Thyroid gland (tissue), 4 donors: ENCODE measurements around the gene FARS2. TPM values are rescaled to one million over a fixed set of nuclear protein-coding genes. Genes with fewer than 3 reads are reported as not detected.

Experiments
- DNase-seq, 2 donors: peaks; one replicate each; pipeline ENCODE4 v3.0.0-alpha.2; 2019
- H3K27ac ChIP-seq, 3 donors: fragments of 200-600 bp; sonication (generic); 1 replicate in 2 of 3; 2 replicates in 1 of 3; pipeline ENCODE4 v1.5.1; 2016 to 2019; ENCODE audit warnings: mild to moderate bottlenecking in 1 of 3, moderate library complexity in 1 of 3
- H3K27me3 ChIP-seq: fragments of 200-600 bp; sonication (generic); one replicate; pipeline ENCODE4 v1.5.1; 2019
- H3K36me3 ChIP-seq, 2 donors: fragments of 200-600 bp; sonication (generic); one replicate each; pipeline ENCODE4 v1.5.1; 2016 to 2019
- H3K4me1 ChIP-seq, 2 donors: fragments of 200-600 bp; sonication (generic); one replicate each; pipeline ENCODE4 v1.5.1; 2017 to 2019
- H3K4me3 ChIP-seq, 3 donors: fragments of 200-600 bp; sonication (generic); replicated peaks in 1 of 3; 1 replicate in 2 of 3; 2 replicates in 1 of 3; pipeline ENCODE4 v1.5.1; 2016; ENCODE audit warnings: mild to moderate bottlenecking in 1 of 3
- H3K9me3 ChIP-seq: fragments of 200-600 bp; sonication (generic); one replicate; pipeline ENCODE4 v1.5.1; 2017
- CTCF ChIP-seq, 6 experiments: fragments of 200-600 bp in 3 of 6; fragments of 450-650 bp in 3 of 6; sonication (generic) in 3 of 6; IDR thresholded peaks; one replicate each; pipeline ENCODE4 v1.5.1; 2016 to 2019; ENCODE audit warnings: antibody characterized with exemption in 6 of 6, mild to moderate bottlenecking in 2 of 6, inconsistent platforms in 1 of 6, moderate library complexity in 1 of 6
- POLR2A ChIP-seq, 2 donors: fragments of 450-650 bp; IDR thresholded peaks; one replicate each; pipeline ENCODE4 v1.6.1; 2017; ENCODE audit warnings: antibody characterized with exemption in 2 of 2, mild to moderate bottlenecking in 2 of 2, moderate library complexity in 1 of 2
- WGBS, 2 donors: methylation state at CpG; one replicate each; pipeline ENCODE4 v1.1.5; 2017; 5-methylcytosine and 5-hydroxymethylcytosine counted together
- intact Hi-C: fragments of 100-400 bp; cut with DNase I; formaldehyde crosslinking; loops from one replicate; pipeline ENCODE4 v1.15.1; 2023
- total RNA-seq, 4 donors: library from RNA; depleted of rRNA; stranded (reverse); fragments of >200 nt; gene quantifications; one replicate each; pipeline ENCODE4 v1.2.3, GENCODE V29; 2016

FARS2 gene
- total RNA-seq, 4 donors from 2014 or later: 27.4 to 47.1 (median 34.2) TPM

GRCh38 chr6:5638666-5639065 is 377.4 kb downstream of the FARS2 start:
- TF ChIP-seq CTCF (IDR thresholded peaks at IDR 0.05): no peak
- no peak for TF ChIP-seq POLR2A (IDR thresholded peaks at IDR 0.05)
- intact Hi-C loops: no loop called here
- Histone ChIP-seq H3K27ac (no peak overlapping the region), H3K4me3 (no peak overlapping the region), H3K4me1 (no peaks in the 10 kb centered on the region), H3K36me3 (no peaks in the 10 kb centered on the region), H3K9me3 (no peaks in the 10 kb centered on the region), H3K27me3 (no peaks in the 10 kb centered on the region)
- no peak for DNase-seq
- WGBS, 2 donors: 76 to 85% methylated on average over 8 of the region's 8 CpGs

DNA sequence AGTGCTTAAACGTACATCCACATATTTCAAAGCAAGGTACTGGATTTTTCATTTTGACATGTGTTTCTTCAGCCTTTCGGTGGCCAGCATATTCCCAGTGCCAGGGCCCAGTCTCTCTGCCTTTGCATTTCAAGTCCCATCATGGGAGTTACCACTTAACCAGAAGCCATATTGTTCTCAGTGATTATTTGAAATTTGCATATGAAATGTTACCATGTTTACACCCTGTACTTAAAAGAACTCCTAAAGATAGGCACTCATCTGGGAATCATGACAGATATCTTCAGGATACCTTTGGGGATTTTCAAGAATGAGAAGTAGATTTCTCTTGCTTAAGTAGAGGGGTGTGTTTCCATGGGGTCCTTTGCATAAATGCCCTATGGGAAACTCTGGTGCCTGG is 377.9 kb downstream of the FARS2 start:
- H3K4me3 ChIP-seq: no peak overlapping the region
- TF ChIP-seq POLR2A (IDR thresholded peaks at IDR 0.05) (no peak), CTCF (IDR thresholded peaks at IDR 0.05) (no peak)
- DNase-seq: no peak
- no peak overlapping the region for H3K27ac ChIP-seq
- 88 to 92% methylated on average over 2 of the region's 2 CpGs for WGBS, 2 donors
- H3K9me3 ChIP-seq: no peaks in the 10 kb centered on the region
- H3K4me1 ChIP-seq: no peaks in the 10 kb centered on the region
- no peaks in the 10 kb centered on the region for H3K27me3 ChIP-seq
- H3K36me3 ChIP-seq: no peaks in the 10 kb centered on the region
- intact Hi-C loops: no loop called here

DNA sequence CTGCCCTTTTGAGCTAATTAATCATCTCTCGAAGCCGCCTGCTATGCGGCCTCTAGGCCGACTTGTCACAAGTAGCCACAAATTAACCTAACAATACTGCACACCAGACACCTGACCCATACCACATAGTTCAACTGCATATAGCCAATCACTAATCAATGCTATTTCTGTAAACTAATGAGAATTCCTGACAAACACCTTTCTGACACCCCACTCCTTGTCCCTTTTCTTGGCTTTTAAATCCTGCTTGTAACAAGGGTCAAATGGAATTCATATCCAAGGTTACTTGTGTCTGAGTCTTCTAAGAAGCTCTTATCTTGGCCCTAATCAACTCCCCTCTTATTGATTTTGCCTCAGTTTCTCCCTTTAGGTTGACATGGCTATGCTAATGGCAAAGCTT is 379.3 kb downstream of the FARS2 start:
- intact Hi-C loops: no loop called here
- no peak overlapping the region for H3K27ac ChIP-seq
- 97 to 99% methylated on average over 4 of the region's 4 CpGs for WGBS, 2 donors
- H3K27me3 ChIP-seq: no peaks in the 10 kb centered on the region
- TF ChIP-seq POLR2A (IDR thresholded peaks at IDR 0.05) (no peak), CTCF (IDR thresholded peaks at IDR 0.05) (no peak)
- no peaks in the 10 kb centered on the region for H3K9me3 ChIP-seq
- no peak overlapping the region for H3K4me3 ChIP-seq
- H3K4me1 ChIP-seq: peaks cover 11 to 12% of the 10 kb centered on the region in 2 donors
- H3K36me3 ChIP-seq: no peaks in the 10 kb centered on the region
- DNase-seq: no peak

- 86 to 90% methylated on average over 4 of the region's 4 CpGs for WGBS, 2 donors
- no peak overlapping the region for H3K27ac ChIP-seq
- TF ChIP-seq POLR2A (IDR thresholded peaks at IDR 0.05) (no peak), CTCF (IDR thresholded peaks at IDR 0.05) (no peak)
- no peaks in the 10 kb centered on the region for H3K9me3 ChIP-seq
- intact Hi-C loops: no loop called here
- peaks cover 11 to 12% of the 10 kb centered on the region in 2 donors for H3K4me1 ChIP-seq
- H3K27me3 ChIP-seq: no peaks in the 10 kb centered on the region
- no peaks in the 10 kb centered on the region for H3K36me3 ChIP-seq
- H3K4me3 ChIP-seq: no peak overlapping the region
- DNase-seq: no peak
Observed at GRCh38 chr6:5644523-5645185, 383.3 kb downstream of the FARS2 start.

DNA sequence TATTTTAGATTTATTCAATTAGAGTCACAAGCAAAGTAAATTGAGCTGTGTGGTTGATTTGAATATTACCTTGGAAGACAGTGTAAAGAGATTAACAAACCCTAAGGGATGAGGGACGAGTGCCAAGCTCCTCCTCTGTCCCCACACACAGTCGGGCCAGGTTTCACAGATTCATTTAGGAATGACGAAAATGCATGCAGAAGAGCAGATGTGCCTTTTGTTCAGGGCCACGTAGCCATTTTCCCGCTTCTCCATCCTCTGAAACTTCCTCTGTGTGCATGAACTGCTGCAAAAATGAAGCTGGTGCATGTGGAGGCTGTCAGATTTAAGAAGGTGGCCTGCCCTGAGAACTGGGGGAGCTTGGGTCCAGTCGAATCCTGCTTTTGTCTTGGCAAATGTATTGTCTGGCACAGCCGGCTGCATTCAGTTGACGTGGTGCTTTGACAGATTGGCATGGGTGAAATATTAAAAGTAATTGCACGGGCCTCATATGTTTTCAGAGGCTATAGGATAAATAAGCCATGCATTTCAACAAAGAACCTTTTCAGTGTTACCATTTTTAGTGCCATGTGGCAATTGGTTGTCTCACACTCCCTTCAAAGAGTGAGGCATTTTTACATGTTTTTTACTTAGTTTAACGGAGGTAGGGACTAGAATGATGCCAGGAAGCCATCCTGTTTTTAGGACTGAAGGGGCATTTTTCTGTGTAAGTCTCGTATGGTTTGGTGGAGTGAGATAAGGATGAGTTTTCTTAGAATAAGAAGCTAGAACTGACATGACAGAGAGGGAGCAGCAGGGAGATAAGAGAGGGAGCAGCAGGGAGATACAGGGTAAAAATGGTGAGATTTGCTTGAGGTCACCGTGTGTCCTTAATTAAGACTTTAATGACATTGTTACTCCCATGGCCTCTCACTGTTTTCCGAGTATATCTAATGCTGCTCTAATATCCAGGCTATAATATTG is 384.3 kb downstream of the FARS2 start:
- intact Hi-C loops: no loop called here
- H3K36me3 ChIP-seq: no peaks in the 10 kb centered on the region
- WGBS, 2 donors: 86 to 87% methylated on average over 13 of the region's 13 CpGs
- H3K27me3 ChIP-seq: no peaks in the 10 kb centered on the region
- no peak for DNase-seq
- no peak overlapping the region for H3K27ac ChIP-seq
- no peak overlapping the region for H3K4me3 ChIP-seq
- H3K4me1 ChIP-seq: peaks cover 11 to 12% of the 10 kb centered on the region in 2 donors
- no peaks in the 10 kb centered on the region for H3K9me3 ChIP-seq
- TF ChIP-seq CTCF (IDR thresholded peaks at IDR 0.05) (no peak), POLR2A (IDR thresholded peaks at IDR 0.05) (no peak)
